Osteoblast (primary cell): ENCODE results near the gene FA2H. TPM values are rescaled to one million over a fixed set of nuclear protein-coding genes. Genes with fewer than 3 reads are reported as not detected.

Source experiments
- DNase-seq: peaks from one replicate; pipeline ENCODE4 v3.0.0; 2011; ENCODE audit warnings: low spot score, mixed read lengths; ENCODE audit not compliant: insufficient read length; ENCODE audit errors: missing footprints
- H2AFZ ChIP-seq: 2 replicates; pipeline ENCODE4 v1.6.0; 2011; ENCODE audit warnings: mild to moderate bottlenecking, low read length
- H3K27ac ChIP-seq: 2 replicates; pipeline ENCODE4 v1.5.1; 2011; ENCODE audit warnings: mild to moderate bottlenecking, low read depth, low read length, moderate library complexity
- H3K27me3 ChIP-seq: 2 replicates; pipeline ENCODE4 v1.6.0; 2012; ENCODE audit warnings: mild to moderate bottlenecking, control low read depth, inconsistent platforms, low read length, moderate library complexity; ENCODE audit not compliant: insufficient read depth
- H3K36me3 ChIP-seq: 2 replicates; pipeline ENCODE4 v1.5.1; 2011; ENCODE audit warnings: mild to moderate bottlenecking, low read length, control low read depth, moderate library complexity; ENCODE audit not compliant: insufficient read depth
- H3K4me1 ChIP-seq: 2 replicates; pipeline ENCODE4 v1.5.1; 2011; ENCODE audit warnings: mild to moderate bottlenecking, low read length, control low read depth, moderate library complexity; ENCODE audit not compliant: insufficient read depth
- H3K4me2 ChIP-seq: 2 replicates; pipeline ENCODE4 v1.6.0; 2011; ENCODE audit warnings: mild to moderate bottlenecking, low read length; ENCODE audit not compliant: insufficient read depth
- H3K4me3 ChIP-seq: fragments of 200-600 bp; sonication (generic); 3 replicates; pipeline ENCODE4 v1.5.1; 2012; ENCODE audit warnings: mild to moderate bottlenecking, low read length, inconsistent platforms; ENCODE audit not compliant: insufficient read depth
- H3K79me2 ChIP-seq: 2 replicates; pipeline ENCODE4 v1.6.0; 2012; ENCODE audit warnings: mild to moderate bottlenecking, low read length, control low read depth, inconsistent platforms; ENCODE audit not compliant: insufficient read depth
- H3K9me3 ChIP-seq: 2 replicates; pipeline ENCODE4 v1.5.1; 2011; ENCODE audit warnings: low read depth, low read length, control low read depth
- H4K20me1 ChIP-seq: 2 replicates; pipeline ENCODE4 v1.6.0; 2012; ENCODE audit warnings: mild to moderate bottlenecking, low read length, control low read depth; ENCODE audit not compliant: insufficient read depth
- CTCF ChIP-seq: IDR thresholded peaks from 2 replicates; pipeline ENCODE4 v1.5.1; 2011; ENCODE audit warnings: mild to moderate bottlenecking, low read depth, low read length, moderate library complexity; ENCODE audit errors: extremely low read depth
- total RNA-seq: library from RNA; depleted of rRNA; stranded (reverse); fragments of >200 nt; gene quantifications from 2 replicates; pipeline ENCODE4 v1.2.3, GENCODE V29; 2012

The FA2H gene
- total RNA-seq, 1 donor: not detected

GRCh38 chr16:74757349-74757748 is 17.3 kb downstream of the FA2H start:
- H3K27me3 ChIP-seq: peaks cover 12% of the 10 kb centered on the region
- H4K20me1 ChIP-seq: no peaks in the 10 kb centered on the region
- H3K9me3 ChIP-seq: no peaks in the 10 kb centered on the region
- H3K4me2 ChIP-seq: no peak overlapping the region
- H3K4me1 ChIP-seq: no peaks in the 10 kb centered on the region
- H3K27ac ChIP-seq: no peak overlapping the region
- DNase-seq: no peak
- H3K4me3 ChIP-seq: no peak overlapping the region
- no peaks in the 10 kb centered on the region for H3K79me2 ChIP-seq
- H3K36me3 ChIP-seq: no peaks in the 10 kb centered on the region
- TF ChIP-seq CTCF: no peak
- no peak overlapping the region for H2AFZ ChIP-seq

GRCh38 chr16:74756203-74756602 is 18.4 kb downstream of the FA2H start:
- no peak overlapping the region for H3K27ac ChIP-seq
- DNase-seq: no peak
- H2AFZ ChIP-seq: no peak overlapping the region
- no peaks in the 10 kb centered on the region for H3K36me3 ChIP-seq
- no peaks in the 10 kb centered on the region for H3K79me2 ChIP-seq
- H3K4me3 ChIP-seq: no peak overlapping the region
- no peak for TF ChIP-seq CTCF
- H4K20me1 ChIP-seq: no peaks in the 10 kb centered on the region
- H3K4me1 ChIP-seq: no peaks in the 10 kb centered on the region
- H3K4me2 ChIP-seq: no peak overlapping the region
- H3K9me3 ChIP-seq: no peaks in the 10 kb centered on the region
- H3K27me3 ChIP-seq: peaks cover 12% of the 10 kb centered on the region

- H3K4me1 ChIP-seq: peaks cover 7% of the 10 kb centered on the region
- H3K9me3 ChIP-seq: no peaks in the 10 kb centered on the region
- H3K36me3 ChIP-seq: no peaks in the 10 kb centered on the region
- H3K27me3 ChIP-seq: peaks cover 8% of the 10 kb centered on the region
- no peak overlapping the region for H2AFZ ChIP-seq
- H3K4me2 ChIP-seq: no peak overlapping the region
- no peak overlapping the region for H3K27ac ChIP-seq
- no peak overlapping the region for H3K4me3 ChIP-seq
- no peaks in the 10 kb centered on the region for H3K79me2 ChIP-seq
- DNase-seq: no peak
- H4K20me1 ChIP-seq: no peaks in the 10 kb centered on the region
- no peak for TF ChIP-seq CTCF
Observed at GRCh38 chr16:74753180-74753579, 21.4 kb downstream of the FA2H start.

DNA sequence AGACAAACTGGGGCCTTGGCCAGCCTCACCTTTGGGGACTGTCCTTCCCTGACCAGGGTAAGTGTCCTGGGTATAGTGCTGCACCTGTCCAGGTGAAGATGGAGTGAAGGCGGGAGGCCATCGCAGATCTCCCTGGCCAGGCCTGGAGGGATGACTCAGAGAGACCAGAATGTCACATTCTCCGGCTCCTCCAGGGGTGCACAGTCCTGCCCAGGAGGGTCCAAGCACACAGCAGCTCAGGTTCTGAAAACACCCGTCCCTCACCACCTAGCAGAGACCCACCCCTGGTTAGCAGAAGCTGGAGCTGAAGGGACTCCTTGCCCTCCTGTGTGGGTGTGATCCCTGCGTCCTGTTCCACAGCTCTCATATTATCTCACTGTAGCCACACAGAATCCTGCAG is 21.9 kb downstream of the FA2H start:
- TF ChIP-seq CTCF: no peak
- Histone ChIP-seq H3K27ac (no peak overlapping the region), H4K20me1 (no peaks in the 10 kb centered on the region), H2AFZ (no peak overlapping the region), H3K79me2 (no peaks in the 10 kb centered on the region), H3K4me1 (peaks cover 7% of the 10 kb centered on the region), H3K9me3 (no peaks in the 10 kb centered on the region), H3K4me3 (no peak overlapping the region), H3K27me3 (peaks cover 13% of the 10 kb centered on the region), H3K36me3 (no peaks in the 10 kb centered on the region), H3K4me2 (no peak overlapping the region)
- DNase-seq: no peak
